ENCODE data around the gene EFCAB8.

GRCh38 chr20:32886652-32887051 is 27.9 kb downstream of the EFCAB8 start:
- no peak for TF ChIP-seq POLR2A (IDR thresholded peaks at IDR 0.05)
- TF ChIP-seq, protein P1, sequence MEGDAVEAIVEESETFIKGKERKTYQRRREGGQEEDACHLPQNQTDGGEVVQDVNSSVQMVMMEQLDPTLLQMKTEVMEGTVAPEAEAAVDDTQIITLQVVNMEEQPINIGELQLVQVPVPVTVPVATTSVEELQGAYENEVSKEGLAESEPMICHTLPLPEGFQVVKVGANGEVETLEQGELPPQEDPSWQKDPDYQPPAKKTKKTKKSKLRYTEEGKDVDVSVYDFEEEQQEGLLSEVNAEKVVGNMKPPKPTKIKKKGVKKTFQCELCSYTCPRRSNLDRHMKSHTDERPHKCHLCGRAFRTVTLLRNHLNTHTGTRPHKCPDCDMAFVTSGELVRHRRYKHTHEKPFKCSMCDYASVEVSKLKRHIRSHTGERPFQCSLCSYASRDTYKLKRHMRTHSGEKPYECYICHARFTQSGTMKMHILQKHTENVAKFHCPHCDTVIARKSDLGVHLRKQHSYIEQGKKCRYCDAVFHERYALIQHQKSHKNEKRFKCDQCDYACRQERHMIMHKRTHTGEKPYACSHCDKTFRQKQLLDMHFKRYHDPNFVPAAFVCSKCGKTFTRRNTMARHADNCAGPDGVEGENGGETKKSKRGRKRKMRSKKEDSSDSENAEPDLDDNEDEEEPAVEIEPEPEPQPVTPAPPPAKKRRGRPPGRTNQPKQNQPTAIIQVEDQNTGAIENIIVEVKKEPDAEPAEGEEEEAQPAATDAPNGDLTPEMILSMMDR (IDR thresholded peaks at IDR 0.05 in 4 of 5, conservative IDR thresholded peaks at IDR 0.05 in 1 of 5), result no peak

All from gastrocnemius medialis (tissue), 4 donors.